ENCODE results near the gene ZYG11B. TPM values are rescaled to one million over a fixed set of nuclear protein-coding genes. Genes with fewer than 3 reads are reported as not detected.
"Not testable (repeated sequence)": the region's sequence is repeated elsewhere in the genome, so short reads cannot be mapped to it uniquely, and the experiment has no call there.

The ZYG11B gene
- total RNA-seq, 1 experiment from 2014 or later = 36.6 TPM

- DNase-seq (ENCODE audit: low read depth) = no peak
Measured at GRCh38 chr1:52753169-52753568, 26.9 kb downstream of the ZYG11B start.

GRCh38 chr1:52756020-52756419 is 29.8 kb downstream of the ZYG11B start:
- no peak for DNase-seq (ENCODE audit: low read depth)

- DNase-seq (ENCODE audit: low read depth) = no peak
Measured at GRCh38 chr1:52759908-52760307, 33.7 kb downstream of the ZYG11B start.

- DNase-seq (ENCODE audit: low read depth) = no peak
Measured at GRCh38 chr1:52767596-52768280, 41.5 kb downstream of the ZYG11B start.

- DNase-seq (ENCODE audit: low read depth) = no peak
Measured at GRCh38 chr1:52769346-52770033, 43.2 kb downstream of the ZYG11B start.

- DNase-seq (ENCODE audit: low read depth) = no peak
Measured at GRCh38 chr1:52771384-52771783, 45.1 kb downstream of the ZYG11B start.

- no peak for DNase-seq (ENCODE audit: low read depth)
Measured at GRCh38 chr1:52786148-52786547, 59.9 kb downstream of the ZYG11B start.

- DNase-seq (ENCODE audit: low read depth) = not testable (repeated sequence)
Measured at GRCh38 chr1:52790429-52790828, 64.2 kb downstream of the ZYG11B start.

- DNase-seq (ENCODE audit: low read depth) = peak; percentile 17
Measured at GRCh38 chr1:52792036-52792435, 65.8 kb downstream of the ZYG11B start.

- DNase-seq (ENCODE audit: low read depth) = not testable (repeated sequence)
Measured at GRCh38 chr1:52793717-52794116, 67.5 kb downstream of the ZYG11B start.

GRCh38 chr1:52795464-52795863 is 69.2 kb downstream of the ZYG11B start:
- no peak for DNase-seq (ENCODE audit: low read depth)

GRCh38 chr1:52798331-52798730 is 72.1 kb downstream of the ZYG11B start:
- DNase-seq (ENCODE audit: low read depth) = no peak

- DNase-seq (ENCODE audit: low read depth) = no peak
Measured at GRCh38 chr1:52801011-52801410, 74.8 kb downstream of the ZYG11B start.

GRCh38 chr1:52804083-52804482 is 77.8 kb downstream of the ZYG11B start:
- DNase-seq (ENCODE audit: low read depth) = not testable (repeated sequence)

GRCh38 chr1:52814465-52814864 is 88.2 kb downstream of the ZYG11B start:
- no peak for DNase-seq (ENCODE audit: low read depth)

- not testable (repeated sequence) for DNase-seq (ENCODE audit: low read depth)
Measured at GRCh38 chr1:52820830-52821229, 94.6 kb downstream of the ZYG11B start.

- no peak for DNase-seq (ENCODE audit: low read depth)
Measured at GRCh38 chr1:52825868-52826267, 99.6 kb downstream of the ZYG11B start.

GRCh38 chr1:52834798-52835197 is 108.5 kb downstream of the ZYG11B start:
- no peak for DNase-seq (ENCODE audit: low read depth)

- no peak for DNase-seq (ENCODE audit: low read depth)
Measured at GRCh38 chr1:52836035-52836434, 109.8 kb downstream of the ZYG11B start.

- DNase-seq (ENCODE audit: low read depth) = not testable (repeated sequence)
Measured at GRCh38 chr1:52839175-52839574, 112.9 kb downstream of the ZYG11B start.

- peak; percentile 34 for DNase-seq (ENCODE audit: low read depth)
Measured at GRCh38 chr1:52842643-52843310, 116.5 kb downstream of the ZYG11B start, which contains the start of gene ZYG11A. ZYG11A (plus strand) TSS chr1:52842760; CDS start chr1:52842884, 124 bp downstream.

- DNase-seq (ENCODE audit: low read depth) = not testable (repeated sequence)
Measured at GRCh38 chr1:52845119-52845518, 118.9 kb downstream of the ZYG11B start.
